DND-41 (cell line): ENCODE results near the gene ERC2.

Experiments used
- CTCF ChIP-seq: IDR thresholded peaks from 2 replicates; pipeline ENCODE4 v1.5.1; 2012; ENCODE audit warnings: borderline replicate concordance, low read length, moderate library complexity, mild to moderate bottlenecking; ENCODE audit not compliant: poor library complexity, severe bottlenecking; ENCODE audit errors: extremely low read depth
- EZH2 ChIP-seq: IDR thresholded peaks from 3 replicates; pipeline ENCODE4 v1.6.1; 2012; ENCODE audit warnings: borderline replicate concordance, low read depth, mild to moderate bottlenecking, moderate library complexity, low read length, inconsistent platforms; ENCODE audit not compliant: severe bottlenecking

DNA sequence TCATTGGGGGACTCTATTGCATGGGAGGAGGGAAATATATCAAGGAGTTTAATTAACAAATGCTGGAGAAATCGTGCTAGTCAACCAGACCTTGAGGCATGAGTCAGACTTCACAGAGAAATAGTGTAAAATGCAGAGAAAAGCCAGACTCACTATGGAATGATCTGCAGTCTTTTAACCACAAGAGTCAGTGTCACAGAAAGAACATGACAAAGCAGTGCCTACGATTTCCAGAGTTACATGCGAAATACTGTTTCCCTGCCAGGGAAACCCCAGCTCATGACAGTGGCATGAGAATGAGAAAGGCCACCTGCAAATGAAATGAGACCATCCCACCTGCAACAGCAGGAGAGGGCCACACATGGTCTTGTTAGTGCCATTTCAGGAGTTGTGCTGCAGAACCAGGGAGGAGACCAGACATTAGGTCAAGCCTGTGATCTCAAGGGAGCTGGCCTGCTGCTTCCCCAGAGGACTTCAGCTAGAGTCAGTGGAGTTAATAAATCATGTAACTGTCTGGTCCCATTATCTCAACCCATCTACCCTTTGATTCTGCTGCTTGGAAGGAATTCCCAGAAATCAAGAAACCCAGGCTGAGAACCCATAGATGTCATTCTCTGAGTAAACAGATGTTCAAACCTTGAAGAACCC, 79.0 kb downstream of the ERC2 start:
- TF ChIP-seq CTCF (no peak), EZH2 (no peak)
